ENCODE measurements around the gene CBLN3. TPM values are rescaled to one million over a fixed set of nuclear protein-coding genes. Genes with fewer than 3 reads are reported as not detected.

The CBLN3 gene
- total RNA-seq, 2 donors from 2014 or later, result 2.0 to 2.5 TPM

GRCh38 chr14:24414732-24415420, 14.6 kb downstream of the CBLN3 start:
- intact Hi-C loops (cut with DNase I, micrococcal nuclease), result no loop called here
- ATAC-seq, result no peak
- DNase-seq, result peak in 1 of 2 donors; percentile 19

- intact Hi-C loops (cut with DNase I, micrococcal nuclease), result no loop called here
- DNase-seq, result no peak
- ATAC-seq, result no peak
Measured at GRCh38 chr14:24414077-24414476, 15.4 kb downstream of the CBLN3 start.

GRCh38 chr14:24411443-24412389, 17.8 kb downstream of the CBLN3 start:
- peak in 1 of 2 donors; percentile 46 for DNase-seq
- ATAC-seq, result peak; percentile 73
- intact Hi-C loops (cut with DNase I, micrococcal nuclease), result no loop called here

GRCh38 chr14:24409956-24410355, 19.5 kb downstream of the CBLN3 start:
- no peak for DNase-seq
- ATAC-seq, result no peak
- intact Hi-C loops (cut with DNase I, micrococcal nuclease), result no loop called here

GRCh38 chr14:24409192-24409591, 20.3 kb downstream of the CBLN3 start:
- no peak for ATAC-seq
- intact Hi-C loops (cut with DNase I, micrococcal nuclease), result no loop called here
- no peak for DNase-seq

GRCh38 chr14:24408764-24409163, 20.7 kb downstream of the CBLN3 start:
- ATAC-seq, result no peak
- intact Hi-C loops (cut with DNase I, micrococcal nuclease), result no loop called here
- DNase-seq, result no peak

- DNase-seq (no peak), ATAC-seq (no peak)
- intact Hi-C loops (cut with DNase I, micrococcal nuclease), result no loop called here
Measured at GRCh38 chr14:24407608-24408325, 21.7 kb downstream of the CBLN3 start.

GRCh38 chr14:24406416-24406815, 23.1 kb downstream of the CBLN3 start:
- DNase-seq (no peak), ATAC-seq (no peak)
- intact Hi-C loops (cut with DNase I, micrococcal nuclease), result no loop called here

GRCh38 chr14:24404814-24405213, 24.7 kb downstream of the CBLN3 start:
- intact Hi-C loops (cut with DNase I, micrococcal nuclease), result no loop called here
- ATAC-seq (no peak), DNase-seq (no peak)

- DNase-seq, result no peak
- no peak for ATAC-seq
- intact Hi-C loops (cut with DNase I, micrococcal nuclease), result no loop called here
Measured at GRCh38 chr14:24403294-24403998, 26.0 kb downstream of the CBLN3 start.

GRCh38 chr14:24401810-24402702, 27.4 kb downstream of the CBLN3 start:
- ATAC-seq, result no peak
- no peak for DNase-seq

GRCh38 chr14:24399999-24400718, 29.3 kb downstream of the CBLN3 start:
- ATAC-seq (no peak), DNase-seq (no peak)
- intact Hi-C loops (cut with DNase I, micrococcal nuclease), result no loop called here

More at GRCh38 chr14:24401810-24402702, 27.4 kb downstream of the CBLN3 start:
- intact Hi-C loops (cut with DNase I, micrococcal nuclease), result no loop called here

- ATAC-seq (peak; percentile 65), DNase-seq (peak; percentile 45 to 55)
- intact Hi-C loops (cut with DNase I, micrococcal nuclease), result no loop called here
Measured at GRCh38 chr14:24399447-24399822, 30.0 kb downstream of the CBLN3 start.

- intact Hi-C loops (cut with DNase I, micrococcal nuclease), result no loop called here
- ATAC-seq (peak; percentile 82), DNase-seq (peak; percentile 57 to 66)
Measured at GRCh38 chr14:24398653-24399446, 30.6 kb downstream of the CBLN3 start, which contains the start of gene NYNRIN. Gene NYNRIN, plus strand, starts transcription at chr14:24399003. Its CDS starts 244 bp downstream, at chr14:24399247.

GRCh38 chr14:24398293-24398652, 31.2 kb downstream of the CBLN3 start:
- DNase-seq (peak; percentile 55 to 56), ATAC-seq (peak; percentile 71)
- intact Hi-C loops (cut with DNase I, micrococcal nuclease), result no loop called here

GRCh38 chr14:24397639-24398292, 31.7 kb downstream of the CBLN3 start:
- ATAC-seq (no peak), DNase-seq (no peak)
- intact Hi-C loops (cut with DNase I, micrococcal nuclease), result no loop called here

Measured in left colon (tissue), 2 donors.